Lower leg skin (tissue), 3 donors: ENCODE data around the gene ASIC2.

Experiments
- POLR2A ChIP-seq, 2 donors: fragments of 450-650 bp; IDR thresholded peaks; one replicate each; pipeline ENCODE4 v1.6.1; 2016 to 2017; ENCODE audit warnings: antibody characterized with exemption in 2 of 2, mild to moderate bottlenecking in 1 of 2, moderate library complexity in 1 of 2
- TF ChIP-seq, protein P1 (sequence below), 3 donors: fragments of 450-650 bp; IDR thresholded peaks; one replicate each; pipeline ENCODE4 v1.5.1; 2016; ENCODE audit warnings: antibody characterized with exemption in 3 of 3, mild to moderate bottlenecking in 3 of 3, moderate library complexity in 2 of 3

DNA sequence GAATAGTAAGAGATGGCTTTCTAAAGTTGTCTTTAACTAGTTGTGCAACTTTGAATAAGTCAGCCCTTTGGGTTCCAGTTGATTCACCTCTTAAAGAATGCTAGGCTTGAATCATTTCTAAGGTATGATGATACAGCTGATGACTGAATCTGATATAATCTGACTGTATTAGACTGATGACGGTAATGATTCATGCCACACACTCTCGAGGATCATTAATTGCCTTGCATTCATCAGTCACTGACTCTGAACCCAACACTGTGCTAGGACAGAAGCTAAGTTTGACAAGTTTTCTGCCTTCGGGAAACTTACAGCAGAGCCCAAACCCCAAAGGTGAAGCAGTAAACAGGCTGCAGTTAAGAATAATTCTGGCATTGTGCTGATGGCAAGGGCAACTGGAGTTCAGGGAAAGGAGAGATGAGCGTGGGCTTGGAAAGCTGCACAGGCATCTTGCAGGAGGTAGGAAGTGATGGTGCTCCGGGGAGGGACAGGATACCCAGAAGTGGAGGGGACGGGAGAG is 25.8 kb downstream of the ASIC2 start:
- TF ChIP-seq, protein P1, sequence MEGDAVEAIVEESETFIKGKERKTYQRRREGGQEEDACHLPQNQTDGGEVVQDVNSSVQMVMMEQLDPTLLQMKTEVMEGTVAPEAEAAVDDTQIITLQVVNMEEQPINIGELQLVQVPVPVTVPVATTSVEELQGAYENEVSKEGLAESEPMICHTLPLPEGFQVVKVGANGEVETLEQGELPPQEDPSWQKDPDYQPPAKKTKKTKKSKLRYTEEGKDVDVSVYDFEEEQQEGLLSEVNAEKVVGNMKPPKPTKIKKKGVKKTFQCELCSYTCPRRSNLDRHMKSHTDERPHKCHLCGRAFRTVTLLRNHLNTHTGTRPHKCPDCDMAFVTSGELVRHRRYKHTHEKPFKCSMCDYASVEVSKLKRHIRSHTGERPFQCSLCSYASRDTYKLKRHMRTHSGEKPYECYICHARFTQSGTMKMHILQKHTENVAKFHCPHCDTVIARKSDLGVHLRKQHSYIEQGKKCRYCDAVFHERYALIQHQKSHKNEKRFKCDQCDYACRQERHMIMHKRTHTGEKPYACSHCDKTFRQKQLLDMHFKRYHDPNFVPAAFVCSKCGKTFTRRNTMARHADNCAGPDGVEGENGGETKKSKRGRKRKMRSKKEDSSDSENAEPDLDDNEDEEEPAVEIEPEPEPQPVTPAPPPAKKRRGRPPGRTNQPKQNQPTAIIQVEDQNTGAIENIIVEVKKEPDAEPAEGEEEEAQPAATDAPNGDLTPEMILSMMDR (IDR thresholded peaks at IDR 0.05) = no peak
- no peak for TF ChIP-seq POLR2A (IDR thresholded peaks at IDR 0.05)
